A673 (cell line): ENCODE measurements around the gene MSRB1.

Experiments used
- EZH2 ChIP-seq: fragments of 200-600 bp; sonication (generic); IDR thresholded peaks from 2 replicates; pipeline ENCODE4 v1.6.1; 2017; ENCODE audit warnings: borderline replicate concordance, low read depth, mild to moderate bottlenecking, mixed read lengths, antibody characterized with exemption, low read length; ENCODE audit not compliant: poor library complexity, severe bottlenecking
- TF ChIP-seq, protein P1 (sequence below): fragments of 300-800, 200-600 bp; sonication (generic); conservative IDR thresholded peaks from 2 replicates; pipeline ENCODE4 v1.5.1; 2017; ENCODE audit warnings: low read depth, mild to moderate bottlenecking, antibody characterized with exemption, low read length, moderate library complexity, mixed read lengths

DNA sequence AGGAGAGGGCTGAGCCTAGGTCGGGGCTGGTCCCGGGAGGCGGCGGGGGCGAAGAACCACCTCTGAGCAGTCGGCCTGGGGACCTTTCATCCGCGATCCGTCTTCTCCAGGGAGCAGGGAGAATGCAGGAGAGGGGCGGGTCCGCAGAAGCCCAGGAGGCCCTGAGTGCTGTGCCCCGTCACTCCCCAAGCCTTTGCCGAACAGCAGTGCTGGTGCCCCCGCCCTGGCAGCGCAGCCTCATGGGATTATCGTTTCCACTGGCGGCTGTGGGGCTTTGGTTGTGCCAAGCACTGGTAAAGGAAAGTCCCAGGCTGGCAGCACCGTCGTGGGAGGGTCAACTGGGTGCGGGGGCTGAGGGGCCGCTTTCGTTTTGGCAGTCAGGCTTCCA, 29.5 kb upstream of the MSRB1 start:
- TF ChIP-seq, protein P1, sequence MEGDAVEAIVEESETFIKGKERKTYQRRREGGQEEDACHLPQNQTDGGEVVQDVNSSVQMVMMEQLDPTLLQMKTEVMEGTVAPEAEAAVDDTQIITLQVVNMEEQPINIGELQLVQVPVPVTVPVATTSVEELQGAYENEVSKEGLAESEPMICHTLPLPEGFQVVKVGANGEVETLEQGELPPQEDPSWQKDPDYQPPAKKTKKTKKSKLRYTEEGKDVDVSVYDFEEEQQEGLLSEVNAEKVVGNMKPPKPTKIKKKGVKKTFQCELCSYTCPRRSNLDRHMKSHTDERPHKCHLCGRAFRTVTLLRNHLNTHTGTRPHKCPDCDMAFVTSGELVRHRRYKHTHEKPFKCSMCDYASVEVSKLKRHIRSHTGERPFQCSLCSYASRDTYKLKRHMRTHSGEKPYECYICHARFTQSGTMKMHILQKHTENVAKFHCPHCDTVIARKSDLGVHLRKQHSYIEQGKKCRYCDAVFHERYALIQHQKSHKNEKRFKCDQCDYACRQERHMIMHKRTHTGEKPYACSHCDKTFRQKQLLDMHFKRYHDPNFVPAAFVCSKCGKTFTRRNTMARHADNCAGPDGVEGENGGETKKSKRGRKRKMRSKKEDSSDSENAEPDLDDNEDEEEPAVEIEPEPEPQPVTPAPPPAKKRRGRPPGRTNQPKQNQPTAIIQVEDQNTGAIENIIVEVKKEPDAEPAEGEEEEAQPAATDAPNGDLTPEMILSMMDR: no peak
- TF ChIP-seq EZH2: no peak
